T-helper 2 cell treated with Interferon-gamma antibody and Interleukin-4, amounts not matched to agents 5 μg/mL and 100 μg/mL, for 36 hours (primary cell): ENCODE data around the gene DDX60.
"Not testable (repeated sequence)": the region's sequence is repeated elsewhere in the genome, so short reads cannot be mapped to it uniquely, and the experiment has no call there.

Source experiments
- DNase-seq: peaks from one replicate; pipeline ENCODE4 v3.0.0; 2021; ENCODE audit warnings: low spot score
- H3K27ac Mint-ChIP-seq: one replicate; pipeline ENCODE4 v1.8.0; 2021; ENCODE audit warnings: mild to moderate bottlenecking, mixed read lengths
- H3K27me3 Mint-ChIP-seq: one replicate; pipeline ENCODE4 v1.8.0; 2021; ENCODE audit warnings: low read depth, mixed read lengths
- H3K36me3 Mint-ChIP-seq: one replicate; pipeline ENCODE4 v1.8.0; 2021; ENCODE audit warnings: low read depth, mixed read lengths
- H3K4me1 Mint-ChIP-seq: one replicate; pipeline ENCODE4 v1.8.0; 2021; ENCODE audit warnings: low read depth, mixed read lengths
- H3K4me3 Mint-ChIP-seq: one replicate; pipeline ENCODE4 v1.8.0; 2022; ENCODE audit warnings: mild to moderate bottlenecking, moderate library complexity, mixed read lengths
- H3K9me3 Mint-ChIP-seq: one replicate; pipeline ENCODE4 v1.8.0; 2021; ENCODE audit warnings: mixed read lengths

The DDX60 gene

GRCh38 chr4:168272488-168272887 lies 46.1 kb downstream of the DDX60 start:
- no peak overlapping the region for H3K27ac Mint-ChIP-seq
- no peak for DNase-seq
- no peaks in the 10 kb centered on the region for H3K27me3 Mint-ChIP-seq
- no peaks in the 10 kb centered on the region for H3K9me3 Mint-ChIP-seq
- peaks cover 61% of the 10 kb centered on the region for H3K36me3 Mint-ChIP-seq
- no peaks in the 10 kb centered on the region for H3K4me1 Mint-ChIP-seq
- H3K4me3 Mint-ChIP-seq, result no peak overlapping the region

DNA sequence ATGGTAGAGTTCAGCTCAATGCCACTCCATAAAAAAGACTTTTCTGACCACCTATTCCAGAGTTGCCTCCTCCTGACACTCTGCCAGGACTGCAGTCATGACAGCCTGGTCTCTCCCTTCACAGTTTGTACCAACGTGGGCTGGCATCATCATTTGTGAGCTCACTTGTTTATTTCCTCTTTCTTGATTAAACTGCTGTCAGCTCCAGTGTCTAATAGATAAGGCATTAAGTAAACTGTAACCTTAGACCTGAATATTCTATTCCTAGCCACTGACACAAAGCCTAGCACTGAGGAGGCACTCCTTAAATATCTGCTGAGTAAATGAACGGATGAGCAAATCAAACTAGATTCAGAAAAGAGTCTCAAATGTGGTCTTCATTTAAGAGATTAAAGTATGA lies 48.7 kb downstream of the DDX60 start:
- Mint-ChIP-seq H3K9me3 (no peaks in the 10 kb centered on the region), H3K27me3 (no peaks in the 10 kb centered on the region), H3K36me3 (peaks cover 62% of the 10 kb centered on the region), H3K27ac (no peak overlapping the region), H3K4me1 (no peaks in the 10 kb centered on the region), H3K4me3 (no peak overlapping the region)
- no peak for DNase-seq

DNA sequence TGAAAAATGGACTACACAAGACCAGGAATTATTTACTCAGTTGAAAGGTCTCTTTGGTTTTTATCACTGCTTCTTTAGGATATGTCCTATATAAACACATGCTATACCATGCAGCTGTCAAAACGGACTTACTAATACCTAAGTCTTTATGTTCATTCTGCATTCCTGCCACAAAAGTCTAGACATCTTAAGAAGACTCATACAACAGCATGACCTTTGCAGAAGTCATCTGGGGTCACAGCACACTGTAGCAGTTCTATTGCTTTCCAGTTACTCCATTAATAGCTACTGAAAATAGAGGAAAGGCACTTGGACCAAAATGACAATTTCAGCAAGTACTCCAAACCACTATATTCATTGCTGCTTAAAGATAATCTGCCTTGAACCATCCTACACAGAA lies 53.2 kb downstream of the DDX60 start:
- Mint-ChIP-seq H3K27me3 (no peaks in the 10 kb centered on the region), H3K36me3 (peaks cover 60% of the 10 kb centered on the region), H3K4me3 (no peak overlapping the region), H3K27ac (no peak overlapping the region), H3K9me3 (no peaks in the 10 kb centered on the region), H3K4me1 (no peaks in the 10 kb centered on the region)
- no peak for DNase-seq

DNA sequence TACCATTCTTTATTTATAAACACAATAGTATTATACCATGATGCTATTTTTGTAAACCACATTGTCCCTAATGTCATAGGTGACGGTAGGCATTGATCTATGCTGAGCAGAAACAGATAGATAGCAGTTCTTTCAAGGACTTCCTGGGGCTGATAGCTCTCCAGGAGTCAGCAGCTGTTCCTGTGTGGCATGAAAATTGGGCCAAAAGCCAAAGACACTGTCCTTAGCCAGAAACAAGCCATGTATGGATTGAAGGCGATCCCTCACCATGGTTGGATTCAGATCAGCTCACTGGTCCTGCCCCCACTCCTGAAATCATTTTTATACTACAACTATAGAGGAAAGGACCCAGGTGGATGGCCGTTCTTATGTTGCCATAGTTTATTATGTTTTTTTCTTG lies 53.6 kb downstream of the DDX60 start:
- no peak overlapping the region for H3K27ac Mint-ChIP-seq
- DNase-seq, result no peak
- H3K4me3 Mint-ChIP-seq, result no peak overlapping the region
- H3K4me1 Mint-ChIP-seq, result no peaks in the 10 kb centered on the region
- H3K9me3 Mint-ChIP-seq, result no peaks in the 10 kb centered on the region
- no peaks in the 10 kb centered on the region for H3K27me3 Mint-ChIP-seq
- peaks cover 58% of the 10 kb centered on the region for H3K36me3 Mint-ChIP-seq

DNA sequence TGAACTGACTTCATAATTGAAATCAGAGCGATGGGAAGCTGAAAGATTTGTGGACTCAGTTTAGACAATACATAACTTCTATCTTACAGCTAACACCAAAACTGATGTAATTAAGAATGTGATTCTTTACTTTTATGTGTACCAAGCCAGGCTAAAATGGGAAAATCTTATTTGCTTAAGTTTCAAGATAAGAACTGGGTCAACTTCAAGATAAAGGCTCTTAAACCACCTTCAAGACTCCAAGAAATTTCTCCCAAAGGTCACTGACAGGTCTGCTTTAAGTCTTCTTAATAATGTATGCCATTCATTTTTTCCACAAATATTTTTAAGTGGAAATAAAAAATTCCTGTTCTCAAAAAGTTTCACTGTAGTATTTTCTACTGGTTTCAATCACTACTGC lies 55.5 kb downstream of the DDX60 start:
- Mint-ChIP-seq H3K27ac (no peak overlapping the region), H3K9me3 (no peaks in the 10 kb centered on the region), H3K4me3 (no peak overlapping the region), H3K4me1 (no peaks in the 10 kb centered on the region), H3K27me3 (no peaks in the 10 kb centered on the region), H3K36me3 (peaks cover 50% of the 10 kb centered on the region)
- DNase-seq, result no peak

GRCh38 chr4:168259096-168259495 lies 59.5 kb downstream of the DDX60 start:
- no peaks in the 10 kb centered on the region for H3K27me3 Mint-ChIP-seq
- DNase-seq, result no peak
- no peaks in the 10 kb centered on the region for H3K4me1 Mint-ChIP-seq
- no peak overlapping the region for H3K4me3 Mint-ChIP-seq
- no peak overlapping the region for H3K27ac Mint-ChIP-seq
- no peaks in the 10 kb centered on the region for H3K9me3 Mint-ChIP-seq
- H3K36me3 Mint-ChIP-seq, result peaks cover 42% of the 10 kb centered on the region

- Mint-ChIP-seq H3K9me3 (no peaks in the 10 kb centered on the region), H3K27ac (no peak overlapping the region), H3K27me3 (no peaks in the 10 kb centered on the region), H3K4me3 (no peak overlapping the region), H3K4me1 (no peaks in the 10 kb centered on the region), H3K36me3 (peaks cover 44% of the 10 kb centered on the region)
- no peak for DNase-seq
Measured at GRCh38 chr4:168257768-168258167, 60.8 kb downstream of the DDX60 start.

DNA sequence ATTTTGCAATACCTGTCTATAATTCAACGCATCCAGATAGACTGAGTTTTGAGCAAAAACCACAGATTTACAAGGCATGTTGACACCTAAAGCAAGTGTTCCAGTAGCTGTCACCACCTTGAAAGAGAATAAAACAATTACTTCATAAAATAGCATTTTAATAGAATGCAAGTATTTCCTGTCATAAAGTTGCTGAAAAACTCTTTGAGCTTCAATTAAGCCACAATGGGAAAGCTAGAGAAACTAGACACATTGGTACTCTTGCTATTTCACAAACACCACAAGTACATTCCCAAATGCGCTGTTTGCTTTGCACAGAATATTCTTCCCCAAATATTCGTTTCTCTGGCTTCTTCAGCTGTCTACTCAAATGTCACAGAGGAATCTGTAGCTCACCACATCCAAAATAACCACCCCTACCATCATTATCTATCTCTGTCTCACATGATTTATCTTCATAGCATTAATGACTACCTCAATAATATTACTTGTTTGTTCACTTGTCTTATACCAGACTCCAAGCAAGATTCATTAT lies 70.3 kb downstream of the DDX60 start:
- H3K27me3 Mint-ChIP-seq, result no peaks in the 10 kb centered on the region
- no peak for DNase-seq
- H3K36me3 Mint-ChIP-seq, result peaks cover 53% of the 10 kb centered on the region
- no peak overlapping the region for H3K4me3 Mint-ChIP-seq
- H3K4me1 Mint-ChIP-seq, result no peaks in the 10 kb centered on the region
- peaks cover 5% of the 10 kb centered on the region for H3K9me3 Mint-ChIP-seq
- H3K27ac Mint-ChIP-seq, result no peak overlapping the region

- peaks cover 56% of the 10 kb centered on the region for H3K36me3 Mint-ChIP-seq
- H3K27me3 Mint-ChIP-seq, result no peaks in the 10 kb centered on the region
- no peak overlapping the region for H3K4me3 Mint-ChIP-seq
- H3K27ac Mint-ChIP-seq, result no peak overlapping the region
- peaks cover 12% of the 10 kb centered on the region for H3K9me3 Mint-ChIP-seq
- no peak for DNase-seq
- no peaks in the 10 kb centered on the region for H3K4me1 Mint-ChIP-seq
Measured at GRCh38 chr4:168247603-168248002, 70.9 kb downstream of the DDX60 start.

GRCh38 chr4:168241953-168242352 lies 76.6 kb downstream of the DDX60 start:
- no peak overlapping the region for H3K27ac Mint-ChIP-seq
- no peaks in the 10 kb centered on the region for H3K4me1 Mint-ChIP-seq
- no peak for DNase-seq
- peaks cover 21% of the 10 kb centered on the region for H3K9me3 Mint-ChIP-seq
- peaks cover 62% of the 10 kb centered on the region for H3K36me3 Mint-ChIP-seq
- no peaks in the 10 kb centered on the region for H3K27me3 Mint-ChIP-seq
- no peak overlapping the region for H3K4me3 Mint-ChIP-seq

- Mint-ChIP-seq H3K36me3 (peaks cover 57% of the 10 kb centered on the region), H3K27ac (no peak overlapping the region), H3K9me3 (peaks cover 21% of the 10 kb centered on the region), H3K27me3 (no peaks in the 10 kb centered on the region), H3K4me3 (no peak overlapping the region), H3K4me1 (no peaks in the 10 kb centered on the region)
- no peak for DNase-seq
Measured at GRCh38 chr4:168240821-168241220, 77.7 kb downstream of the DDX60 start.

GRCh38 chr4:168221301-168221700 lies 97.3 kb downstream of the DDX60 start:
- Mint-ChIP-seq H3K27me3 (no peaks in the 10 kb centered on the region), H3K4me3 (no peak overlapping the region), H3K4me1 (peaks cover 5% of the 10 kb centered on the region), H3K9me3 (no peaks in the 10 kb centered on the region), H3K27ac (no peak overlapping the region), H3K36me3 (peaks cover 43% of the 10 kb centered on the region)
- no peak for DNase-seq

- H3K27ac Mint-ChIP-seq, result no peak overlapping the region
Measured at GRCh38 chr4:168220893-168221292, 97.7 kb downstream of the DDX60 start.

DNA sequence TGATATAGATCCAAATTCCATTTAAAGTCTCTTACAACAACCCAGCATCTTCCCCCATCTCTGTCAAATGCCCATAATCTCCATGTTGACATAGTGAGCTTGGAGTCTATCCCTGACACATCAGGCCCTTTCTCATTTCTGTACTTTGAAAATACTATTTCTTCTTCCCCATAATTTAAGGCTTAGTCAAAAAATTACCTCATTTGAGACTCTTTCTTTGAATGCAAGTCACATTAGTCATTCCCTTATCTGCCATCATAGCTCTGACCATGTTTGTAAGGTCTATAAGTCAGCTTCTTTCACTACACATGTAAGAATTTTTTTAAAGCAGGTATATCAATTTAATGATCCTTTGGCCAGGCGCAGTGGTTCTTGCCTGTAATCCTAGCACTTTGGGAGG lies 99.9 kb downstream of the DDX60 start:
- H3K9me3 Mint-ChIP-seq, result peaks cover 10% of the 10 kb centered on the region
- H3K36me3 Mint-ChIP-seq, result peaks cover 51% of the 10 kb centered on the region
- no peak overlapping the region for H3K4me3 Mint-ChIP-seq
- H3K27me3 Mint-ChIP-seq, result no peaks in the 10 kb centered on the region
- DNase-seq, result no peak
- H3K27ac Mint-ChIP-seq, result no peak overlapping the region
- peaks cover 5% of the 10 kb centered on the region for H3K4me1 Mint-ChIP-seq

More at GRCh38 chr4:168220893-168221292, 97.7 kb downstream of the DDX60 start:
- H3K9me3 Mint-ChIP-seq, result no peaks in the 10 kb centered on the region
- no peaks in the 10 kb centered on the region for H3K27me3 Mint-ChIP-seq
- no peak overlapping the region for H3K4me3 Mint-ChIP-seq
- no peak for DNase-seq
- peaks cover 5% of the 10 kb centered on the region for H3K4me1 Mint-ChIP-seq
- H3K36me3 Mint-ChIP-seq, result peaks cover 43% of the 10 kb centered on the region

DNA sequence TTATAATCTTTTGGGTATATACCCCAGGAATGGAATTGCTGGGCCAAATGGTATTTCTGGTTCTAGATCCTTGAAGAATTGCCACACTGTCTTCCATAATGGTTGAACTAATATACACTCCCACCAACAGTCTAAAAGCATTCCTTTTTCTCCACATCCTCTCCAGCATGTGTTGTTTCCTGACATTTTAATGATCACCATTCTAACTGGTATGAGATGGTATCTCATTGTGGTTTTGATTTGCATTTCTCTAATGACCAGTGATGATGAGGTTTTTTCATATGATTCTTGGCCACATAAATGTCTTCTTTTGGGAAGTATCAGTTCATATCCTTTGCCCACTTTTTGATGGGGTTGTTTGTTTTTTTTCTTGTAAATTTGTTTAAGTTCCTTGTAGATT lies 105.0 kb downstream of the DDX60 start:
- H3K27ac Mint-ChIP-seq, H3K4me3 Mint-ChIP-seq, DNase-seq, H3K4me1 Mint-ChIP-seq, H3K27me3 Mint-ChIP-seq: not testable (repeated sequence)
- Mint-ChIP-seq H3K36me3 (peaks cover 30% of the 10 kb centered on the region), H3K9me3 (peaks cover 19% of the 10 kb centered on the region)
